Measurements from ENCODE around the gene LRP1B.

DNA sequence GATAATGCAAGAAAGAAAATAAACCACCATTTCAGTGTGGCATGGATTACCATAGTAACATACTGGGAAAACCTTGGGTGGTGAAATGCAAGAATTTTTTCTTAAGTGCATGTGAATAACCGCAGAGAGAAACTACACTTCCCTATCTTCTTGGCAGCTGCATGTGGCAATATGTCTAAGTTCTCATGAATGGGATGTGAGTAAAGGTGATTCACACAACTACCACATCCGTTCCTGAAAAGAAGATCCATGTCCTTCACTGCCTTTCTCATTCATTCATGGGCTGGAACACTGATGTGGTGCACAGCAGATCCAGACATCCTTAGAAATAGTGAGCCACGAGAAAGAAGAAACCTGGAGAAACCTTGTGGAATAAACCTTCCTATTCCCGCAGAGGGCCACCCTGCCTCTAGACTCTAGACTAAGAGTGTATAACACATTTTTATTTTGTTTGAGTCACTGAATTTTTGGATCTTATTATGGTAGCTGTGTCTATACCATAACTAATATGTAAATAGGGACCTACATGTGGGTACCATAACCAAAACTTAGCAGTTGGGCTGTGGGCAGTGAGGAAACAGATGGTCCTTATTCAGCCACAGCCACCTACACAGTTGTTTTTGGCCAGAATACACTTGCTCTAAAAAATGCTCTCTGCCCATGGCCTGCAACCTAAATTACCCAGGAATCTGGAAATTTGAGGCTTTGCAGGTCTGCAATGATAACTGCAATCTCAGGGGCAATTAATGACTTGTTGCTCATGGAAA is 573.3 kb downstream of the LRP1B start:
- TF ChIP-seq, protein P1, sequence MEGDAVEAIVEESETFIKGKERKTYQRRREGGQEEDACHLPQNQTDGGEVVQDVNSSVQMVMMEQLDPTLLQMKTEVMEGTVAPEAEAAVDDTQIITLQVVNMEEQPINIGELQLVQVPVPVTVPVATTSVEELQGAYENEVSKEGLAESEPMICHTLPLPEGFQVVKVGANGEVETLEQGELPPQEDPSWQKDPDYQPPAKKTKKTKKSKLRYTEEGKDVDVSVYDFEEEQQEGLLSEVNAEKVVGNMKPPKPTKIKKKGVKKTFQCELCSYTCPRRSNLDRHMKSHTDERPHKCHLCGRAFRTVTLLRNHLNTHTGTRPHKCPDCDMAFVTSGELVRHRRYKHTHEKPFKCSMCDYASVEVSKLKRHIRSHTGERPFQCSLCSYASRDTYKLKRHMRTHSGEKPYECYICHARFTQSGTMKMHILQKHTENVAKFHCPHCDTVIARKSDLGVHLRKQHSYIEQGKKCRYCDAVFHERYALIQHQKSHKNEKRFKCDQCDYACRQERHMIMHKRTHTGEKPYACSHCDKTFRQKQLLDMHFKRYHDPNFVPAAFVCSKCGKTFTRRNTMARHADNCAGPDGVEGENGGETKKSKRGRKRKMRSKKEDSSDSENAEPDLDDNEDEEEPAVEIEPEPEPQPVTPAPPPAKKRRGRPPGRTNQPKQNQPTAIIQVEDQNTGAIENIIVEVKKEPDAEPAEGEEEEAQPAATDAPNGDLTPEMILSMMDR (IDR thresholded peaks at IDR 0.05; ENCODE audit: borderline replicate concordance, extremely low read depth, low read length, poor library complexity, severe bottlenecking): no peak
- TF ChIP-seq EZH2 (IDR thresholded peaks at IDR 0.05; ENCODE audit: borderline replicate concordance, low read depth, low read length, severe bottlenecking): no peak

All from DND-41 (cell line).